SJSA1 (cell line): ENCODE results near the gene SARM1. TPM values are rescaled to one million over a fixed set of nuclear protein-coding genes. Genes with fewer than 3 reads are reported as not detected.
A peak's percentile ranks its signal among the peaks of the same experiment; 100 is the strongest.
"Not testable (repeated sequence)": the region's sequence is repeated elsewhere in the genome, so short reads cannot be mapped to it uniquely, and the experiment has no call there.

Experiments used
- DNase-seq, 2 experiments: peaks; one replicate each; pipeline ENCODE4 v3.0.0-alpha.2; 2015 to 2020; ENCODE audit warnings: low spot score in 2 of 2, low read depth in 1 of 2
- H3K27ac ChIP-seq: fragments of 250-450 bp; sonication (Bioruptor Pico); 2 replicates; pipeline ENCODE4 v1.5.1; 2020; ENCODE audit warnings: mild to moderate bottlenecking, moderate library complexity
- H3K27me3 ChIP-seq: fragments of 250-450 bp; sonication (Bioruptor Pico); replicated peaks from 2 replicates; pipeline ENCODE4 v1.5.1; 2020; ENCODE audit warnings: mild to moderate bottlenecking, moderate library complexity
- H3K36me3 ChIP-seq: fragments of 250-450 bp; sonication (Bioruptor Pico); 2 replicates; pipeline ENCODE4 v1.5.1; 2020; ENCODE audit warnings: mild to moderate bottlenecking
- H3K4me1 ChIP-seq: fragments of 250-450 bp; sonication (Bioruptor Pico); replicated peaks from 2 replicates; pipeline ENCODE4 v1.6.1; 2021; ENCODE audit warnings: mild to moderate bottlenecking
- H3K4me3 ChIP-seq: fragments of 250-450 bp; sonication (Bioruptor Pico); 2 replicates; pipeline ENCODE4 v1.5.1; 2020; ENCODE audit warnings: mild to moderate bottlenecking
- H3K9me3 ChIP-seq: fragments of 250-450 bp; sonication (Bioruptor Pico); replicated peaks from 2 replicates; pipeline ENCODE4 v1.5.1; 2020; ENCODE audit warnings: mild to moderate bottlenecking
- total RNA-seq: library from RNA; depleted of rRNA; stranded (reverse); fragments of >200 nt; shearing (Covaris generic); gene quantifications from 2 replicates; pipeline ENCODE4 v1.2.3, GENCODE V29; 2014

The SARM1 gene
- total RNA-seq, 1 experiment from 2014 or later, result 10.8 TPM

DNA sequence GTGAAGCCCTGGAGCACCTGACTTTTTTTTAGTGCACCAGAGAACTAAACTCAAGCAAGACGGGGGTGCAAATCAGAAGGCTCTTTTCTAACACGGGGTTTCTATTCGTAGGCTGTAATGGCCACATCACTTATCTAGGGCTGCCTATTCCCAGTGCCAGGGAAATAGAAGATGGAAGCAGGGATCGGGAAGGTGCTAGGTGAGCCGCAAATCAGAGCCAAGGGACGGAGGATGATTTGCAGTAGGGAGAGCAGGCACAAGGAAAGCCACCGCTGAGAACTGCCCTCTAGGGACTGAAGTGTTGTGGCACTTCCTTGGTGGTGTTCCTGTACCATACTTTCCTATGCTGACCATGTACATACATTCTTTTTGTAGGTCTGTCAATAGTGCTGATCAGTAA lies 42.3 kb downstream of the SARM1 start:
- Histone ChIP-seq H3K9me3 (no peaks in the 10 kb centered on the region), H3K4me3 (no peak overlapping the region), H3K27me3 (peaks cover 23% of the 10 kb centered on the region), H3K4me1 (no peaks in the 10 kb centered on the region), H3K27ac (no peak overlapping the region), H3K36me3 (no peaks in the 10 kb centered on the region)
- DNase-seq, result no peak

DNA sequence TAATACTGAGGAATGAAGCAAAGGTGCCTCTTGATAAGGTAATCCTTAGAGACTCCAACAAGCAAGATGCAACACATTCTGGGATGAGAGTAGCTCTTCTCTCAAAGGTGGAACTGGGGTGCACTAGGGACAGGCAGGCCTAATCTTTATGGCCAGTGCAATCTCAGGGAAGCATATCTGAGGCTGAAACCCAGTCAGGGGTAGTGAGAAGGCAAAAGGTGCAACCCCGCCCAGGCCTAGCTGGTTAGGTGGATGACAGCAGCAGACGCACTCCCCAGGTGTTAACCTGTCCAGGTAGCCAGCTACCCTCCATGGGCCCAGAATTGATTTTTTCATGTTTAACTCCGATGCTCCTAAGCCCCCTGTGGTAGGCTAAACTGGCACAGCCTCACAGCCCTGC lies 44.4 kb downstream of the SARM1 start:
- Histone ChIP-seq H3K4me1 (no peaks in the 10 kb centered on the region), H3K36me3 (no peaks in the 10 kb centered on the region), H3K4me3 (no peak overlapping the region), H3K9me3 (no peaks in the 10 kb centered on the region), H3K27ac (no peak overlapping the region), H3K27me3 (peaks cover 14% of the 10 kb centered on the region)
- DNase-seq, result no peak

DNA sequence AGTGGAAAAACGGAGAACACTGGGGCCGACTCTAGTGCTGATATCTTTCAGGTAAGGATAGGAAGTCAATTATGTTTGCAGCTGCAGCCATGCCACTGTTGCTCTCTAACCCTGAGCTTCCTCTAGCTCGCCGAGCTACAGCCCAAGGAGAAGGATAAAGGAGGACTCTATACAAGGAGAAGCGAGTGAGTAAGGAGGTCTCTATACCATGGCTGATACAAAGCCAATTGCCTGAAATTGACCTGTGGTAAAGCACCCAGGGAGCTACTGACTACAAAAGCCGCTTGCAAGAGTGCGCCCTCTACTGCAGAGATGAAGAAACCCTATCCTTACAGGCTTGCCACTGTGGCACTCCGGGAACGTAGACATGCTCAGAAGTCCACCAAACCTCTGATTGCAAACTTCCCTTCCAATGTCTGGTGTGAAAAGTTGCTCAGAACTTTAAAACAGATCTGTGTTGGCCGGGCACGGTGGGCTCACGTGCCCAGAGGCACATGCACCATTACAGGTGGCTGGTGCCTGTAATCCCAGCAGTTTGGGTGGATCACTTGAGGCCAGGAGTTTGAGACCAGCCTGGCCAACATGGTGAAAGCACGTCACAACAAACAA lies 45.3 kb downstream of the SARM1 start:
- DNase-seq, result peak in 1 of 2 experiments; percentile 34
- no peak overlapping the region for H3K27ac ChIP-seq
- H3K4me1 ChIP-seq, result no peaks in the 10 kb centered on the region
- H3K36me3 ChIP-seq, result no peaks in the 10 kb centered on the region
- H3K9me3 ChIP-seq, result no peaks in the 10 kb centered on the region
- peaks cover 7% of the 10 kb centered on the region; the same call in 1 of the 2 replicates for H3K27me3 ChIP-seq
- H3K4me3 ChIP-seq, result no peak overlapping the region

DNA sequence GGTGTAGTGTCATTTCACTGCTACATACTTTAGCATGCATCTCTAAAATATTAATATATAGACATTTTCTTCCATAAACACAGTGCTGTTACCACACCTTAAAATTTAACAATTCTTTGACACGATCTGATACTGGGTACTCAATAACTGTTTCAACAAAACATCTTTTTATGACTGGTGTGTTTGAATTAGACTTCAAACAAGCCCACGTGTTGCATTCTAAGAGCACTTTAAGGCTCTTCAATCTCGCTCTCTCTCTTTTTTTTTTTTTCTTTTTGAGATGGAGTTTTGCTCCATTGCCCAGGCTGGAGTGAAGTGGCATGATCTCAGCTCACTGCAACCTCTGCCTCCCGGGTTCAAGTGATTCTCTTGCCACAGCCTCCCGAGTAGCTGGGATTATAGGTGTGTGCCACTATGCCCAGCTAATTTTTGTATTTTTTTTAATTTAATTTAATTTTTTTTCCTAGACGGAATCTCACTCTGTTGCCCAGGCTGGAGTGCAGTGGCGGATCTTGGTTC lies 50.4 kb downstream of the SARM1 start:
- Histone ChIP-seq H3K4me3 (no peak overlapping the region), H3K36me3 (no peaks in the 10 kb centered on the region), H3K4me1 (no peaks in the 10 kb centered on the region), H3K9me3 (no peaks in the 10 kb centered on the region), H3K27me3 (no peaks in the 10 kb centered on the region), H3K27ac (no peak overlapping the region)
- DNase-seq, result no peak

DNA sequence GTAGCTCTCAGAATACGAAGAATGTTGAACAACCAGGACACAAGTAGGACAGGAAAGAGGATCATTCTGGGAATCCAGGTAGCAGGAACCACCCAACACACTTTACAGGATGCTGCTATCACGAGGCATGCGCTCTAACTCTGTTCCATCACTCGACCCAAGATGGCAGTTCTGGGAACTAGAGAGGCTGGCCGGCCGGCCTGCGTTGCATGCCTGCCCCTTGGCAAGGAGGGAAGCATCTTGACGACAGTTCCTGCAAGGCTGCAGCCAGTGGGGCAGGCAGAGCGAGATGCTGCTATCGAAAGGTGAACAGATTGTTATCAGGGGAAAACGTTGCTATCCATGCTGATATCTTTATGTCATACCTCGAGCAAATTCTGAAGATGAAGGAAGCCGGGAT lies 53.7 kb downstream of the SARM1 start:
- Histone ChIP-seq H3K27me3 (no peaks in the 10 kb centered on the region), H3K36me3 (no peaks in the 10 kb centered on the region), H3K4me3 (no peak overlapping the region), H3K27ac (no peak overlapping the region), H3K9me3 (no peaks in the 10 kb centered on the region), H3K4me1 (no peaks in the 10 kb centered on the region)
- no peak for DNase-seq

DNA sequence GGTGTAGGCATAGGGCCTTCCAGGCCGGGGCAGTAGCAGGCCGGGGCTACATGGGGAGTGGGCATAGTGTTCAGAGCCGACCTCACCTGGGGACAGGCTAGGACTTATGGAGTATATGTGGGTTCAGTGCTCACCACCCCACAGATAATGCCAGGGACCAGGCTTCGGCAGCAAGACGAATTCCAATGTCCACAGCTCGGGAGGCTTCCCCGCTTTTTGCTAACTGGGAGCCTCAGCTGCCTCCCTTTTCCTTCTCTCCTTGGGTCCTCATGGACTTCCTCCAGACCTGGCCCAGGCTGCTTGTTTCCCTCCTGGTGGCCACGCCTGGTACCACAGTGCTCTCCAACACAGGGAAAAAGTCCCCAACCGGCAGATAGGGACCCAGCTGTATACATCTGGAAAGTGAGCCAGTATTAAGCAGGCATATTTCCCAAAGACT lies 54.6 kb downstream of the SARM1 start:
- no peaks in the 10 kb centered on the region for H3K36me3 ChIP-seq
- no peak overlapping the region for H3K4me3 ChIP-seq
- H3K27ac ChIP-seq, result no peak overlapping the region
- no peaks in the 10 kb centered on the region for H3K4me1 ChIP-seq
- no peaks in the 10 kb centered on the region for H3K9me3 ChIP-seq
- H3K27me3 ChIP-seq, result peaks cover 4% of the 10 kb centered on the region; the same call in 1 of the 2 replicates
- DNase-seq, result peak in 1 of 2 experiments; percentile 25

DNA sequence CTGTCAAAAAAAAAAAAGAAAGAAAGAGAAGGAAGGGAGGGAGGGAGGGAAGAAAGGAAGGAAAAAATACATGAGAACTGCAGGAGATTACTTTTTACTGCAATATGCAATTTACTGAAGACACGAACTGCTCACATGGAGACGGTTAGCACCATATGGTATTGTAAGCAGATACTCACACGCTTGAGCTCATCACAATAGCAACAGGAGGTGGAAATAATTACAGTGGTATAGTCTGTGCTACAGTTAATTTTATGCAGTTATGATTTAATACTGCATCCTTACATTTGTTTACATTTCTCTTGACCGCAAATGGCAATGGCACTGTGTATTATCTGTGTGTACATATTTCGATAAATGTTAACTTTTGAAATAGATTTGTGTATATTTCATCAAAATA lies 55.9 kb downstream of the SARM1 start:
- DNase-seq, result no peak
- H3K9me3 ChIP-seq, result no peaks in the 10 kb centered on the region
- H3K4me3 ChIP-seq, result no peak overlapping the region
- H3K27me3 ChIP-seq, result peaks cover 7% of the 10 kb centered on the region; the same call in 1 of the 2 replicates
- H3K4me1 ChIP-seq, result no peaks in the 10 kb centered on the region
- H3K36me3 ChIP-seq, result no peaks in the 10 kb centered on the region
- no peak overlapping the region for H3K27ac ChIP-seq

DNA sequence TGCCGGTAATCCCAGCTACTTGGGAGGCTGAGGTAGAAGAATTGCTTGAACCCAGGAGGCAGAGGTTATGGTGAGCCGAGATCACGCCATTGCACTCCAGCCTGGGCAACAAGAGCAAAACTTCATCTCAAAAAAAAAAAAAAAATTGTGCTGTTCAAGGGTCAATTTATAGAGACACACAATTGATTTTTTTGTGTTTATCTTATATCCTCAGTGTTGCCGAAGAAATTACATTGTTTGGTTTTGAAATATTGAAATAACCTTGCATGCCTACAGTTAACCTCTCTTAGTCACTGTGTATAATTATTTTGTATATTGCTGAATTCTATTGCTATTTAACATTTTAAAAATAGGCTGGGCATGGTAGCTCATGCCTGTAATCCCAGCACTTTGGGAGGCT lies 56.5 kb downstream of the SARM1 start:
- H3K4me1 ChIP-seq, H3K9me3 ChIP-seq, DNase-seq, H3K36me3 ChIP-seq, H3K27ac ChIP-seq, H3K27me3 ChIP-seq, H3K4me3 ChIP-seq: not testable (repeated sequence)

DNA sequence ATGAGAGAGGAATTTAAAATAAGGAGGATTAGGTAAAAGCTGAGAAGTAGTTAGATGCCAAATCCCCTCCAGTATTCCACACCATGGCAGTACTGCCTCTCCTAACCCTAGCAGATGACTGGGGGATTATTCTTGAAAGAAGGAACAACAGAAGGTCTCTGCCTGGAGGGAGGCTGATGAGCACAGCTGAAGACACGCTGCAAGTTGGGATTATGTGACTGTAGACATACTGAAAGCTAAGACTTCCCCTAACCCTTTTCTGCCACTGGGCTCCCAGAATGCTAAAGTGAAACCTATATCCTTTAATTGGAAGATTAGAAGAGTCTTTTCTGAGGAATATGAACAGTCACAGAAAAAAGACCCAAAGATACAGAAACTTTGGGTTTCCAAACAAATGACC lies 62.2 kb downstream of the SARM1 start:
- H3K36me3 ChIP-seq, result no peaks in the 10 kb centered on the region
- no peaks in the 10 kb centered on the region for H3K9me3 ChIP-seq
- H3K27me3 ChIP-seq, result peaks cover 7% of the 10 kb centered on the region; the same call in 1 of the 2 replicates

DNA sequence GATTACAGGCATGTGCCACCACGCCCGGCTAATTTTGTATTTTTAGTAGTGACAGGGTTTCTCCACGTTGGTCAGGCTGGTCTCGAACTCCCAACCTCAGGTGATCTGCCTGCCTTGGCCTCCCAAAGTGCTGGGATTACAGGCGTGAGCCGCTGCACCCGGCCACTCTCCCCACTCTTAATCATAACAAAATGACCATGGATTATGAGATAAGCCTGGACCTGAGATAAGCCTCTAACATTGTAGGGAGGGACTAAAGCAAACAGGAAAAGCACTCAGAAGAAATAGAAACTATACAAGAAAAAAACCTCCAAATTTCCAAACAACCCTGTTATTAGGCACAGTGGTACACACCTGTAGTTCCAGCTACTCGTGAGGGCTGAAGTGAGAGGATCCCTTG lies 62.8 kb downstream of the SARM1 start:
- not testable (repeated sequence) for H3K27ac ChIP-seq, H3K9me3 ChIP-seq, H3K4me1 ChIP-seq, H3K36me3 ChIP-seq, DNase-seq, H3K4me3 ChIP-seq, H3K27me3 ChIP-seq

More for the DNA sequence above, 62.2 kb downstream of the SARM1 start:
- no peak overlapping the region for H3K27ac ChIP-seq
- no peak overlapping the region for H3K4me3 ChIP-seq
- H3K4me1 ChIP-seq, result no peaks in the 10 kb centered on the region
- DNase-seq, result no peak

DNA sequence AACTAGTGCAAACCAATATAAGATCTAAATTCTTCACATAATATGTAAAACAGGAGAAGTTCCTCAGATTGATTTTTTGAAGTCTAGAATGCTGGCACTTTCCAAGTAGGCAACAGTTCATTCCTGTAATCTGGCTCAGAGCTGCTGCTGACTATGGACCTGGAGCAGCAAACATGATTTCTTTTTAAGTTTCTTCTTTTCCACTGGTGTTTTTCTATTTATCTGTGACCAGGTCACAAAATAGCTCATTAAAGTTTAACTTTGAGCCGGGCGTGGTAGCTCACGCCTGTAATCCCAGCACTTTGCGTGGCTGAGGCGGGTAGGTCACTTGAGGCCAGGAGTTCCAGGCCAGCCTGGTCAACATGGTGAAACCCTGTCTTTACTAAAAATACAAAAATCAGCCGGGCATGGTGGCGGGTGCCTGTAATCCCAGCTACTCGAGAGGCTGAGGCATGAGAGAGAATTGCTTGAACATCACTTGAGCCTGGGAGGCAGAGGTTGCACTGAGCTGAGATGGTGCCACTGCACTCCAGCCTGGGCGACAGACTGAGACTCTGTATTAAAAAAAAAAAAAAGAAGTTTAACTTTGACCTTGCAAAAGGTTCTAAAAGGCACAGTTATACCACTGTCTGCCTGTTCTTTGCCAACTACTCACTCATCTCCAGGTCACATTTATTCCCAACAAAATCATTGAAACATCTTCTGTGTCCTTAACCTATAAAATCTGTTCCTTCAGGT lies 72.6 kb downstream of the SARM1 start:
- no peak for DNase-seq
- no peak overlapping the region for H3K27ac ChIP-seq
- no peaks in the 10 kb centered on the region for H3K9me3 ChIP-seq
- peaks cover 14% of the 10 kb centered on the region for H3K27me3 ChIP-seq
- no peaks in the 10 kb centered on the region for H3K36me3 ChIP-seq
- H3K4me1 ChIP-seq, result no peaks in the 10 kb centered on the region
- H3K4me3 ChIP-seq, result no peak overlapping the region

DNA sequence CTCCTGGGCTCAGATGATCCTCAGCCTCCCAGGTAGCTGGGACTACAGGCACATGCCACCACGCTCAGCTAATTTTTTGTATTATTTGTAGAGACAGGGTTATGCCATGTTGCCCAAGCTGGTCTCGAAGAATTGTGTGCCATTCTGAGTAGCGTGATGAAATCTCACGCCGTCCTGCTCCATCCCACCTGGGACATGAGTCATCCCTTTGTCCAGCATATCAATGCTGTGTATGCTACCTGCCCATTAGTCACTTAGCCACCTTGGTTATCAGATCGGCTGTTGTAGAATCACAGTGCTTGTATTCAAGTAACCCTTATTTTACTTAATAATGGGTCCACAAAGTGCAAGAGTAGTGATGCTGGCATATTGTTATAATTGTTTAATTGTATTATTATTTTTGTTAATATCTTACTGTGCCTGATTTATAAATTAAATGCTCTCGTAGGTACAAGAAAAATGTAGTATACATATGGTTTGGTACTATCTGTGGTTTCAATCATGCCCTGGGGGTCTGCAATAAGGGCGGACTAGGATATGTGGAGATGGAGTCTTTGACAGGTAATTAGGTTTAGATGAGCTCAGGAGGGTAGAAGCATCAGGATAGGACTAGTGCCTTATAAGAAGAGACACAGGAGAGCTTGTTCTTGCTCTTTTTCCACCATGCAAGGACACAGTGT lies 75.4 kb downstream of the SARM1 start:
- Histone ChIP-seq H3K4me3 (no peak overlapping the region), H3K27ac (no peak overlapping the region), H3K27me3 (peaks cover 19% of the 10 kb centered on the region), H3K36me3 (no peaks in the 10 kb centered on the region), H3K4me1 (no peaks in the 10 kb centered on the region), H3K9me3 (no peaks in the 10 kb centered on the region)
- DNase-seq, result no peak

DNA sequence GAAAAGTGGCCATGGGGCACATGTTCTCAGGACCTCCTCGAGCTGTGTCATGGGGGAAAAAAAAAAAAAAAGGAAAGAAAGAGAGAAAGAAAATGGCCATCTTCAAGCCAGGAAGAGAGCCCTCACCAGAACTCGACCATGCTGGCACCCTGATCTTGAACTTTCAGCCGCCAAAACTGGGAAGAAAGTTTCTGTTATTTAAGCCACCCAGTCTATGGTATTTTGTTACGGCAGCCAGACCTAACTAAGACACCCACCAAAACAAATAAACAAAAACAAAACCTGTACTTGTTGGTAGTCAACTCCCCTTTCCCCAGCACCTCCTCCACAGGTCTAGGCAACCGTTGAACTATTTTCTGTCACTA lies 75.9 kb downstream of the SARM1 start:
- Histone ChIP-seq H3K36me3 (no peaks in the 10 kb centered on the region), H3K4me1 (no peaks in the 10 kb centered on the region)

DNA sequence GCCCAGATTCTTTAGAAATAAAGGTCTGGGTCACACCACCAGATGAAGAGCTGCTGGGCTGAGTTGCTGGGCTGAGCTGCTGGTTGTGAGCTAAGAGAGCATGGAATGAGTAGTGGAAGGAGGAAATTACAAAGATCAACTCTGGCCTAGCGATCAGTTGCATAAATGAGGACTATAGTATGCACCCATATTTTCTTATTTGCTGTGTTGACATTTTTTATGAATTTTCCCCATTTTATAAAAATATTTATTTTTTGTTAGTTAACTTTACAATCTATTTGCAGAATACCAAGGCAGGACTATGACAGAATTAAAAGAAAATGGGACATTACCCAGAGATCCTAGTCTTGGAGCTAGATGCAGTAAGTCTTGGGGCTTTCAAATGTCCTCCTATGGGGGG lies 78.4 kb downstream of the SARM1 start:
- Histone ChIP-seq H3K27ac (no peak overlapping the region), H3K4me3 (no peak overlapping the region), H3K4me1 (no peaks in the 10 kb centered on the region), H3K9me3 (no peaks in the 10 kb centered on the region; the same call in 1 of the 2 replicates), H3K27me3 (peaks cover 28% of the 10 kb centered on the region), H3K36me3 (no peaks in the 10 kb centered on the region)
- no peak for DNase-seq

More for the DNA sequence above, 75.9 kb downstream of the SARM1 start:
- no peak for DNase-seq
- Histone ChIP-seq H3K9me3 (no peaks in the 10 kb centered on the region; the same call in 1 of the 2 replicates), H3K4me3 (no peak overlapping the region), H3K27ac (no peak overlapping the region), H3K27me3 (peaks cover 22% of the 10 kb centered on the region)
